Activated CD4-positive, alpha-beta T cell treated with anti-CD3 and anti-CD28 coated beads, Interleukin-2, amount 10 ng/mL, durations not matched to agents 7 days and 5 days (primary cell): ENCODE measurements around the gene GDPD5. TPM values are rescaled to one million over a fixed set of nuclear protein-coding genes. Genes with fewer than 3 reads are reported as not detected.

Source experiments
- CTCF ChIA-PET: fragments of 350-600 bp; sonication (Branson Sonifier 250); formaldehyde crosslinking; loops from one replicate; lab custom pipeline; 2021; ENCODE audit warnings: antibody characterized with exemption; lab: Charles Lee
- POLR2A ChIA-PET: fragments of 350-600 bp; sonication (Branson Sonifier 250); formaldehyde crosslinking; loops from one replicate; lab custom pipeline; 2021; ENCODE audit warnings: antibody characterized with exemption; lab: Charles Lee
- DNase-seq: peaks from one replicate; pipeline ENCODE4 v3.0.0-alpha.2; 2020
- H3K27ac Mint-ChIP-seq: one replicate; pipeline ENCODE4 v1.8.0; 2021; ENCODE audit warnings: mild to moderate bottlenecking, moderate library complexity, mixed read lengths
- H3K27me3 Mint-ChIP-seq: one replicate; pipeline ENCODE4 v1.8.0; 2021; ENCODE audit warnings: mixed read lengths
- H3K36me3 Mint-ChIP-seq: one replicate; pipeline ENCODE4 v1.8.0; 2021; ENCODE audit warnings: low read depth, mixed read lengths
- H3K4me1 Mint-ChIP-seq: one replicate; pipeline ENCODE4 v1.8.0; 2021; ENCODE audit warnings: mixed read lengths
- H3K4me3 Mint-ChIP-seq: one replicate; pipeline ENCODE4 v1.8.0; 2021; ENCODE audit warnings: mild to moderate bottlenecking, moderate library complexity, mixed read lengths
- H3K9me3 Mint-ChIP-seq: one replicate; pipeline ENCODE4 v1.8.0; 2021; ENCODE audit warnings: mixed read lengths
- total RNA-seq, 2 experiments: library from RNA; stranded (reverse); gene quantifications; one replicate each; pipeline ENCODE4 v1.2.3, GENCODE V29; 2021

GDPD5 gene
- total RNA-seq, 2 experiments from 2014 or later: 55.8 to 62.3 TPM

DNA sequence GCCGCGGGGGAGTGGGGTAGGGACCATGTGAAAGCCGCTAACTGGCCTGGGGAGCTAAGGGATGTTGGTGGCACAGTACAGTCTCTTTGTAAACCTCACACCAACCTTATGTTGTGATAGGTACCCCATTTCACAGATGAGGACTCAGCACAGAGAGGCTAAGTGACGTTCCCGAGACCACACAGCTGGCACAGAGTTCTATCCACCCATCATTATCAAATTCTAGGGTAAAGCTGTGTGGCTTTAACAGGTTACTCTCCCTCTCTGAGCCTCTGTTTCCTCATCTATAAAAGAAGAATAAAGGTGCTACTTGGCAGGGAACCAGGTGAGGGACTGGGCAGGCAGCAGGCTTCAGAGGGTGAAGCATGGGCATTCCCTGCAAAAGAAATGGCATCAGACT, 1.4 kb upstream of the GDPD5 start:
- Mint-ChIP-seq H3K27me3 (peaks cover 2% of the 10 kb centered on the region), H3K36me3 (no peaks in the 10 kb centered on the region), H3K27ac (peak overlapping the region; percentile 58), H3K4me1 (peaks cover 50% of the 10 kb centered on the region), H3K9me3 (no peaks in the 10 kb centered on the region), H3K4me3 (peak overlapping the region; percentile 81)
- DNase-seq: no peak
- POLR2A ChIA-PET: no interaction called here
- CTCF ChIA-PET: no interaction called here

DNA sequence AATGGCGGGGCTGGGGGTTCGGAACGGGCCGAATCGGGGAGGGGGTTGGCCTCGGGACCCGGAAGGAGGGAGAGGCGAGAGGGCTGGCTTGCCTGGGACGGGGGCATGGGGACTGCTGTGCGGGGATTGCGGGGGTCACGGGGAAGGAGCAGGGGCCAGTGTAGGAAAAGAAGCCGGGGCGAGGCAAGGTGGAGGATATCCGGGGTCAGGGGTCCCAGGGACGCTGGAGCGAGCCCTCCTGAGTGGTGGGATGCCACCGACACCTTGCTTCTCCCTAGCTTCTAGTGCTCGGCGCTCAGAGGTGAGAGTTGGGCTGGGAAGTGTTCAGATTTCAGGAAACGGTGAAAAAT, 426 bp upstream of the GDPD5 start:
- POLR2A ChIA-PET: interaction anchor here (1.0 kb wide), 1 partner anchor 51 kb away, joined by 3 read pairs; no protein-coding TSS in a partner anchor
- CTCF ChIA-PET: interaction anchor here (0.6 to 1.4 kb wide), 10 partner anchors 9 to 142 kb away, joined by 3 to 6 read pairs (median 4); no protein-coding TSS in a partner anchor

DNA sequence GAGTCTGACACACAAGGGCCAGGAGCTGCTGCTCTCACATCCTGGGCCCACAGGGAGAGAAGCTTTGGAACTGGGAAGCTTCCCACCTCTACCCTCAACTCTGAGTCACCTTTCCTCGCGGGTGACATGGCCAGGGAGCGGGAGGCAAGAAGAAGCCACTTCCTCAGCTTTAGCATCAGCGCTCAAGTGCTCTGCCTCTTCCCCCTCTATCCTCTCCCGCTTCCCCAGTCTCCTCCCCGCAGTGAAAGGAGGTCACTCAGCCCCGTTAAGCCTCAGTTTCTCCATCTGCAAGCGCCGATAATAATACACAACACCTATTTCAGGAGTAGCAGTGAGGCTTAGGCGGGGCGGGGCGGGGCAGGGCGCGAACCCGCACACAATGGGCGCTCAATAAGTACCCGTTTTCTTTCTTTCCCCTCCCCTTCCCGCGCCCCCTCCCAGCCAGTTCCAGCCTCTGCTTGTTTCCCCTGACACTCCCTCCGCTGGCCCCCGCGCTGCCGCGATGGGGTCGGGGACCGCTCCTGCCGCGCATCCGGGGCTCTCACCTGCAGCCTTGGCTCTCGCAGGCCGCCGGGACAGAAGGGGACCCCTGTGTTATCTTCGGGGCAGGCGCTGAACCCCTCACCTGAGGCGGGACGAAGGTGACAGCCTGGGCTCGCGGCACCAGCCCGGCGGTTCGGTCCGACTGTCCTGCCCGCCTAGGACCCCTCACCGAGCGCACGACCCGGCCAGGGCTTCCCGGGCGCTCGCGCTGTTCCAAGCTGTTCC, 892 bp downstream of the GDPD5 start:
- no peaks in the 10 kb centered on the region for H3K9me3 Mint-ChIP-seq

More for the DNA sequence above, 426 bp upstream of the GDPD5 start:
- no peaks in the 10 kb centered on the region for H3K36me3 Mint-ChIP-seq
- peaks cover 40% of the 10 kb centered on the region for H3K4me1 Mint-ChIP-seq
- peak overlapping the region; percentile 87 for H3K27ac Mint-ChIP-seq
- H3K4me3 Mint-ChIP-seq: peak overlapping the region; percentile 81
- no peak for DNase-seq
- peaks cover 2% of the 10 kb centered on the region for H3K27me3 Mint-ChIP-seq
- H3K9me3 Mint-ChIP-seq: no peaks in the 10 kb centered on the region

DNA sequence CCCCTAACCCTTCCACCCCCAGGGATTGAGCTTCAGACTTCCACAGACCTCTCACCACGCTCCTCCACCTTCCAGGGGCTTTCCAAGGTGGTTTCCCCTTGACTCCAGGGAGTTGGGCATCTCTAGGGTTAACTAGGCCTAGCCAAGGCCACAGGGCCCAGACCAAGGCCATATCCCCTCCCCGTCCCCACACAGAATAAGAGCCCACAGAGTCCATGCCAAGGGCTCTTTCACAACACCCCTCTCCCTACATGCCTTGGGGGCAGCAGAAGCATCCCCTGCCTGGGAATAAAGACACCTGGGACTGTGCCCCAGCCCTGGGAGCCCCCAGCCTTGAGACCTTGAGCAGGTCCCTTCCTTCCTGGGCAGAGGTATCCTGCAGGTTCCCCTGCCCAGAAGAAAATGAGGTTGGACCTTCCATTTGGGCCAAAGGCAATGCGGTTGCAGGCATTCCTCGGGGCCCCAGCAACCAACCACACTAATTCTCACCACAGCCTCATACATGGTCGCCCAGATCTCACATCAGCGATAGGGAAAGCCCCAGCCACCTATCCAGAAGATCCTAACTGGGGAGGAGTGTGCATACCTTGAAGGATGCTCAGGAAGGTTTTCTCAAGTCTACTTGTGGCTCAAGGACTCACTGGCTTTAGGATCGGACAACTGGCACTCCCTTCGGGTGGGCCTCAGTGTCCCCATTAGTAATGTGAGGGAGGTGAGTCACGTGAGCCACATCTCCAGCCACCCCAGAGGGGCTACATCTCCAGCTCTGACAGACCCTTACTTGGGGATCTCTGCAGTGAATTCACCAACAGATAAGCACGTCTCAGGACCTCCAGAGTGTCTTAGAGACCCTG, 1.7 kb downstream of the GDPD5 start:
- Mint-ChIP-seq H3K9me3 (no peaks in the 10 kb centered on the region), H3K36me3 (no peaks in the 10 kb centered on the region), H3K27me3 (peaks cover 2% of the 10 kb centered on the region), H3K27ac (peak overlapping the region; percentile 52), H3K4me3 (peak overlapping the region; percentile 82), H3K4me1 (peaks cover 35% of the 10 kb centered on the region)
- ChIA-PET CTCF (interaction anchor here (0.7 to 3.0 kb wide), 12 partner anchors 8 to 117 kb away, joined by 3 to 13 read pairs (median 3); no protein-coding TSS in a partner anchor), POLR2A (no interaction called here)
- no peak for DNase-seq

More for the DNA sequence above, 892 bp downstream of the GDPD5 start:
- H3K27me3 Mint-ChIP-seq: peaks cover 2% of the 10 kb centered on the region
- H3K36me3 Mint-ChIP-seq: no peaks in the 10 kb centered on the region
- peak; percentile 44 for DNase-seq
- peak overlapping the region; percentile 52 for H3K27ac Mint-ChIP-seq
- H3K4me1 Mint-ChIP-seq: peaks cover 30% of the 10 kb centered on the region
- peak overlapping the region; percentile 82 for H3K4me3 Mint-ChIP-seq
- ChIA-PET CTCF (interaction anchor here (0.5 to 2.1 kb wide), 15 partner anchors 8 to 1330 kb away, joined by 3 to 6 read pairs (median 4); no protein-coding TSS in a partner anchor), POLR2A (no interaction called here)

DNA sequence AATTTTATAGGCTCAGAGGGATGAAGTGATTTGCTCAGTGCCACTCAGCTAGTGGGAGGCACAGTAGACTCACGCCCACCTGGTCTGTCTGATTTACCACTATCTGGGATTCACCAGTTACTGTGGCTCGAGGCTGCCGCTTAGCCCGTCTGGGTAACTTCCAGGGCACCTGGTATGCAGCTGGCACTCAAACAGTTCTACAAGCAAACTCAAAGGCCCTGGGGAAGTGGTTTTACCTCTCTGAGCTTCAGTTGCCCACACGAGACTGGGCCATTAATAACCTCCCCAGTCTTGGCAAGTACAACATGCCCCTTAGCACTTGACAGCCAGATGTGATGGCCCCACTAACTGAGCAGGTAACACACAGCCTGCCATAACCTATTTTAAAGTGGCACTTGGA, 2.6 kb downstream of the GDPD5 start:
- ChIA-PET CTCF (interaction anchor here (0.7 to 3.0 kb wide), 12 partner anchors 9 to 116 kb away, joined by 3 to 13 read pairs (median 3); no protein-coding TSS in a partner anchor), POLR2A (no interaction called here)
- H3K36me3 Mint-ChIP-seq: no peaks in the 10 kb centered on the region
- peaks cover 2% of the 10 kb centered on the region for H3K27me3 Mint-ChIP-seq
- H3K4me3 Mint-ChIP-seq: peak overlapping the region; percentile 82
- no peaks in the 10 kb centered on the region for H3K9me3 Mint-ChIP-seq
- H3K27ac Mint-ChIP-seq: peak overlapping the region; percentile 25
- DNase-seq: no peak
- peaks cover 40% of the 10 kb centered on the region for H3K4me1 Mint-ChIP-seq

DNA sequence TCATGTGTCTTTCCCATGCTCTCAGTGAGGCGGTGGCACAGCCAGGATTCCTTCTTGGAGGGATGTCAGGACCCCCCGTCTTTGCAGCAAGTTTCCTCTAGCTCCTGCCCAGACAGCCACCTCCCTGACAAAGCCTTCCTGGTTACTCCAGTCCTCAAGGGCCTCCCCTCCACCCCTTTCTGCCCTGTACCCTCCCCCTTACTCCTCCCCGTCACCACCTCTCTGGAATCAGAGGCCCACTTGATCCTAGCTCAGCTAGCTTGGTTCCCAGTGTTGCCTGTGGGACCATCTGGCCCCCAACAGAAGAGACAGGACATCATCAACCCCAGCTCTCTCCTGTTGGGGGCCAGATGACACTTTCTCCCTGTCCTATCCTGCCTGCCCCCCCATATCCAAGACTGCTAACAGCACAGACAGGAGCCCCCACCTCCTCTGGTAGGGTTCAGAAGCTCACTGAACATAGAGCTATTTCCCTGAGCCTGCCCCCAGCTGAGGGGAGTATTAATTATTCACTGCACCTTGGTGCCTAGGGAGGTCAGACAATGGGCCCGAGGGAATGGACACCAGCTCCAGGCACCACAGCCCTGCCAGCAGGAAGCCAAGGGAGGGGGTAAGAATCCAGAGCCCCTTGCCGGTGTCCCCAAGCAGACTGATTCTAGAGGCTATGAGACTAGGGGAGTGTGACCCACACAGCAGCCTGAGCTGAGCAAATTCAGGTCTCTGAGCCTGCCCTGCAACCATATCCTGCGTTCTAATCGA, 3.3 kb downstream of the GDPD5 start:
- no peak for DNase-seq
- Mint-ChIP-seq H3K36me3 (peaks cover 1% of the 10 kb centered on the region), H3K4me1 (peaks cover 43% of the 10 kb centered on the region), H3K4me3 (no peak overlapping the region), H3K27me3 (peaks cover 2% of the 10 kb centered on the region), H3K9me3 (no peaks in the 10 kb centered on the region), H3K27ac (no peak overlapping the region)
- CTCF ChIA-PET: interaction anchor here (0.9 to 3.0 kb wide), 10 partner anchors 10 to 116 kb away, joined by 3 to 13 read pairs (median 3); no protein-coding TSS in a partner anchor
- POLR2A ChIA-PET: no interaction called here

DNA sequence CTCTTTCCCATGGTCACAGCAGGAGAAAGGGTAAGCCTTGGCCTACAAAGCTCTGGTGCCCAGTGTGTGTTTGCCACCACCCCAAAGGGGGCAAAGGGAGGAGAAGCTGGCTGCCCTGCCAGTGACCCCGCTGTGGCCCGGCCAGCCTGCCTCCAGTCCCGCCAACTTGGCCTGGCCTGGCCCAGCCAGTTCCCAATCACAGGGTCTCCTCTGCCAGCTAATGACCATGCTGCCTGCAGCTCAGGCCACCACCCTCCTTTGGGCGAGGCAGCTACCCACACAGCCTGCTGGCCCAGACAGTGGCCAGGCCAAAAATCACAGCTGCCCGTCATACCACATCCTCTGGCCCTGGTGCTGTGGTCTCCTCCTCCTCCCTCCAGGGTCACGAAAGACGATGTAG, 5.1 kb downstream of the GDPD5 start:
- ChIA-PET POLR2A (no interaction called here), CTCF (interaction anchor here (0.6 to 1.4 kb wide), 3 partner anchors 9 to 12 kb away, joined by 3 to 4 read pairs (median 3); no protein-coding TSS in a partner anchor)
- peaks cover 6% of the 10 kb centered on the region for H3K36me3 Mint-ChIP-seq
- peaks cover 49% of the 10 kb centered on the region for H3K4me1 Mint-ChIP-seq
- H3K27ac Mint-ChIP-seq: no peak overlapping the region
- H3K9me3 Mint-ChIP-seq: no peaks in the 10 kb centered on the region
- DNase-seq: no peak
- no peak overlapping the region for H3K4me3 Mint-ChIP-seq
- H3K27me3 Mint-ChIP-seq: peaks cover 2% of the 10 kb centered on the region

DNA sequence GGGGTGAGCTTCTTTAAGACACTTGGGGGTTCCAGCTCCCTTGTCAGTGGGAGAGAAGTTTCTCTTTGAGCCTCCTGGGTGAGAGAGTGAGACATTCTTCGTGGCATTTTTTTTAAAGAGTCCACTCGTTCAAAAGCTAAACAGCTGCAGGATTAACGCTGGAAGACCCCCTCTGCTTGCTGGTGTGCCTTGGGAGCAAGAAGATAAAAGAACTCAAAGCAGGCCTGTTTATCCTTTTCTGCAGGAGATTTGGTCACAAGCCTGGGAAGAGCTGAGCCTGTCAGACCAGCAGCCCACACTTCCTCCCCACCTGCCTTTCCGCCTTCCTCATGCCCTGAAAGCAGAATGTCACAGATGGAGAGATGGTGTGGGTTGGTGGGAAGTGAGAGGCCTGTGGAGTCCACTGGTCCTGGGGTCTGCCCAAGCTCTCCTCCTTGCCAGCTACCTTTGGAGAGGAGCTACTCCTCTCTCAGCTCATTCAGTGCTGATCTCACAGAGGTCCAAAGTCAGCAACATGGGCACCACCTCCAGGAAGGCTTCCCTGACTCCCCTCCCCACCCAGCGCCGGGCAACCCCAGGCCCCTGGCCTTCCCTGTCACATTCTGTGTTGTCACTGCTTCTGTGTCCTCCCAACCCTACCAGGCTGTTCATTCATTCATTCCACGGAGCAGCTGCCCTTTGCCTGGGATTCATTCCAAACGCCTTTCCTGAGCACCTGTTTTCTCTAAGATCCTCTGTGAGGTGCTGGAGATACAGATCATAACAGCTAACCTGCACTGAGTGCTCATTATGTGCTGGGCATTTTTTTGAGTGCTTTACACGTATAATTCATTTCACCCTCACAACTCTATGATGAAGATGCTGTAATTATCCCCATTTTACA, 6.7 kb downstream of the GDPD5 start:
- Mint-ChIP-seq H3K27ac (peak overlapping the region; percentile 34), H3K4me3 (no peak overlapping the region), H3K9me3 (no peaks in the 10 kb centered on the region), H3K36me3 (peaks cover 8% of the 10 kb centered on the region), H3K27me3 (peaks cover under 1% of the 10 kb centered on the region), H3K4me1 (peaks cover 42% of the 10 kb centered on the region)
- ChIA-PET CTCF (interaction anchor here (0.6 to 1.4 kb wide), 3 partner anchors 8 to 102 kb away, joined by 3 to 4 read pairs (median 4); no protein-coding TSS in a partner anchor), POLR2A (interaction anchor here (0.6 kb wide), 1 partner anchor 88 kb away, joined by 3 read pairs; no protein-coding TSS in a partner anchor)
- DNase-seq: no peak

DNA sequence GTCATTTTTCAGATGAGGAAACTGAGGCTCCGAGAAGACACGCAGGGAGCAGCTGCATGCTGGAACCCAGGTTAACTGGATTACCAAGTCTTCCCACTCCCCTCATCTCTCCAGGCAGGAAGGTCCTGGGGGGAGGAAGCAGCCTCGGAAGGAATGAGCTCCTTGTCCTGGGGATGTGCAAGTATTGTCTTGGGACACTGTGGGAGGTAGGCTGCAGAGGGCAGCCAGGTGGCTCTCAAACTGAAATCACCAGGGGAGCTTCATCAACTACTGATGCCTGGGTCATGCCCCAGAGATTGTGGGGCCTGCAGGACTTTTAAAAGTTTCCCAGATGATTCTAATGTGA, 7.6 kb downstream of the GDPD5 start:
- POLR2A ChIA-PET: no interaction called here
- DNase-seq: no peak
- H3K27ac Mint-ChIP-seq: peak overlapping the region; percentile 3
- H3K9me3 Mint-ChIP-seq: no peaks in the 10 kb centered on the region
- peaks cover 8% of the 10 kb centered on the region for H3K36me3 Mint-ChIP-seq
- CTCF ChIA-PET: interaction anchor here (1.0 to 1.3 kb wide), 2 partner anchors 13 to 16 kb away, joined by 3 to 4 read pairs; no protein-coding TSS in a partner anchor
- H3K4me3 Mint-ChIP-seq: no peak overlapping the region
- no peaks in the 10 kb centered on the region for H3K27me3 Mint-ChIP-seq
- peaks cover 34% of the 10 kb centered on the region for H3K4me1 Mint-ChIP-seq

DNA sequence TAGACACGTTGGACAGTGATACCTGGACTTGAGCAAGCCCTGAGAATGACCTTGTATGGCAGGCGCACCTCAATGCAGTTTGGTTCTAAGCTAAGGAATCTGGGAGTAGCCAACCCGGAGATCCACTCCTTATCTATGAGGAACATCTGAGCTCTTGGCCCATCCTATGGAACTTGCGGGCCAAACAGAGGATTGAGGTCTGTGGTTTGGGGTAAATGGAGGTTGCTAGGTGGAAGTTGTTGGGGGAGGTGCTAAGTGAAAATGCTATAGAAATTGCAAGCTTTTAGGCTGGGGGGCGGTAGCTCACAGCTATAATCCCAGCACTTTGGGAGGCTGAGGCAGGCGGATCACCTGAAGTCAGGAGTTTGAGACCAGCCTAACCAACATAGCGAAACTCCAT, 8.9 kb downstream of the GDPD5 start:
- Mint-ChIP-seq H3K36me3 (peaks cover 8% of the 10 kb centered on the region), H3K27me3 (no peaks in the 10 kb centered on the region), H3K4me3 (no peak overlapping the region), H3K27ac (no peak overlapping the region), H3K4me1 (peaks cover 34% of the 10 kb centered on the region), H3K9me3 (no peaks in the 10 kb centered on the region)
- ChIA-PET CTCF (interaction anchor here (1.0 to 1.5 kb wide), 3 partner anchors 9 to 71 kb away, joined by 3 to 5 read pairs (median 4); partner anchors contain the start of gene GDPD5), POLR2A (no interaction called here)
- DNase-seq: no peak

DNA sequence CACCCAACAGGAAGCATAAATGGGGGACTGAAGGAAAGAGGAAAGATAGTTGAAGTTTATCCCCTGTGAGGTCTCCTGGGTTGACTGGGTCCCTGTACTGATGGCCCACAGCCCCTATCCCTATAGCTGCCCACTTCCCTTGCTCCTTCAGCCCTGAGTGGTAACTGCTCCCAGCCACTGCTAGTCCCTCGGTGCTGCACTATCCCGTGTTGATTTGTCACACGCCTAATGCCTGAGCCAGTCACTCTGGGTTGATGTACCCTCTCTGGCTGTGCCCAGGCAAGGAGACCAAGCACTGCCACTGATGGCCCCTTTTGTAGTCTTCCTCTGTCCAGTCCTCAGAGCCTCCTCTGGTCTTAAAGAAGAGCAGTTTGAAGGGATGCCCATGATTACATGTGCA, 9.6 kb downstream of the GDPD5 start:
- Mint-ChIP-seq H3K27ac (no peak overlapping the region), H3K36me3 (peaks cover 8% of the 10 kb centered on the region), H3K4me1 (peaks cover 34% of the 10 kb centered on the region), H3K9me3 (no peaks in the 10 kb centered on the region), H3K27me3 (no peaks in the 10 kb centered on the region), H3K4me3 (no peak overlapping the region)
- ChIA-PET POLR2A (no interaction called here), CTCF (interaction anchor here (1.0 kb wide), 3 partner anchors 14 to 70 kb away, joined by 3 to 5 read pairs (median 4); no protein-coding TSS in a partner anchor)
- no peak for DNase-seq
